ENCODE measurements around the gene SYNPO.

SYNPO gene

DNA sequence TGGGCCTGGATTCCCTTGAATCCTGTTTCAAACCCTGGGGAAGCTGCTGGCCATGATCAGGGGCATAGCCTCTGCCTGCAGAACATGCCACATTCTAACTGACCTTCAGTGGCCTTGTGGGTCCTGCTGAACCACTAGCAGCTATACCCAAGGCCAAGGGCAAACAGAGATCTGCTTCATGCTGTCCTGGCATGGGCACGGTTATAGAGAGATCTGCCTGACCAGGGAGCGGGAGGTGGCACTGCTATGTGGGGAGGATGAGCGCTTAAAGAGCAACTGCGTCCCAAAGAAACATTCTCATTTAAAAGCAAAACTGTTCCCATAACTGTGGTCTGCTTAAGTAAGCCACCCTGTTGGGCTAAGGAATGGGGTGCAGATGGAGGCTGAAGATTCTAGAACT, 36.5 kb upstream of the SYNPO start:
- no peak overlapping the region for H2AFZ ChIP-seq (ENCODE audit: low read depth, low read length, severe bottlenecking)
- no peaks in the 10 kb centered on the region for H3K79me2 ChIP-seq (ENCODE audit: insufficient read depth, low read length)
- no peak overlapping the region for H3K4me3 ChIP-seq (ENCODE audit: insufficient read depth, low read length, poor library complexity, severe bottlenecking)
- no peaks in the 10 kb centered on the region for H3K9me3 ChIP-seq (ENCODE audit: insufficient read depth, low read length)
- no peak overlapping the region for H3K27ac ChIP-seq (ENCODE audit: low read depth, low read length)
- no peak for TF ChIP-seq EZH2phosphoT487 (conservative IDR thresholded peaks at IDR 0.05; ENCODE audit: low read length)
- TF ChIP-seq, protein P1, sequence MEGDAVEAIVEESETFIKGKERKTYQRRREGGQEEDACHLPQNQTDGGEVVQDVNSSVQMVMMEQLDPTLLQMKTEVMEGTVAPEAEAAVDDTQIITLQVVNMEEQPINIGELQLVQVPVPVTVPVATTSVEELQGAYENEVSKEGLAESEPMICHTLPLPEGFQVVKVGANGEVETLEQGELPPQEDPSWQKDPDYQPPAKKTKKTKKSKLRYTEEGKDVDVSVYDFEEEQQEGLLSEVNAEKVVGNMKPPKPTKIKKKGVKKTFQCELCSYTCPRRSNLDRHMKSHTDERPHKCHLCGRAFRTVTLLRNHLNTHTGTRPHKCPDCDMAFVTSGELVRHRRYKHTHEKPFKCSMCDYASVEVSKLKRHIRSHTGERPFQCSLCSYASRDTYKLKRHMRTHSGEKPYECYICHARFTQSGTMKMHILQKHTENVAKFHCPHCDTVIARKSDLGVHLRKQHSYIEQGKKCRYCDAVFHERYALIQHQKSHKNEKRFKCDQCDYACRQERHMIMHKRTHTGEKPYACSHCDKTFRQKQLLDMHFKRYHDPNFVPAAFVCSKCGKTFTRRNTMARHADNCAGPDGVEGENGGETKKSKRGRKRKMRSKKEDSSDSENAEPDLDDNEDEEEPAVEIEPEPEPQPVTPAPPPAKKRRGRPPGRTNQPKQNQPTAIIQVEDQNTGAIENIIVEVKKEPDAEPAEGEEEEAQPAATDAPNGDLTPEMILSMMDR (IDR thresholded peaks at IDR 0.05; ENCODE audit: insufficient read depth, low read length, poor library complexity, severe bottlenecking): no peak
- H4K20me1 ChIP-seq (ENCODE audit: low read depth, low read length): no peaks in the 10 kb centered on the region
- no peaks in the 10 kb centered on the region for H3K9me2 ChIP-seq (replicated peaks; ENCODE audit: insufficient read depth, low read length)
- H3K9ac ChIP-seq (ENCODE audit: low read length): no peak overlapping the region
- H3K4me2 ChIP-seq (ENCODE audit: low read depth, low read length, poor library complexity, severe bottlenecking): no peak overlapping the region
- no peaks in the 10 kb centered on the region for H3F3A ChIP-seq (ENCODE audit: insufficient read depth)
- H3K36me3 ChIP-seq (ENCODE audit: low read length): no peaks in the 10 kb centered on the region
- no peaks in the 10 kb centered on the region for H3K27me3 ChIP-seq (ENCODE audit: low read length)

DNA sequence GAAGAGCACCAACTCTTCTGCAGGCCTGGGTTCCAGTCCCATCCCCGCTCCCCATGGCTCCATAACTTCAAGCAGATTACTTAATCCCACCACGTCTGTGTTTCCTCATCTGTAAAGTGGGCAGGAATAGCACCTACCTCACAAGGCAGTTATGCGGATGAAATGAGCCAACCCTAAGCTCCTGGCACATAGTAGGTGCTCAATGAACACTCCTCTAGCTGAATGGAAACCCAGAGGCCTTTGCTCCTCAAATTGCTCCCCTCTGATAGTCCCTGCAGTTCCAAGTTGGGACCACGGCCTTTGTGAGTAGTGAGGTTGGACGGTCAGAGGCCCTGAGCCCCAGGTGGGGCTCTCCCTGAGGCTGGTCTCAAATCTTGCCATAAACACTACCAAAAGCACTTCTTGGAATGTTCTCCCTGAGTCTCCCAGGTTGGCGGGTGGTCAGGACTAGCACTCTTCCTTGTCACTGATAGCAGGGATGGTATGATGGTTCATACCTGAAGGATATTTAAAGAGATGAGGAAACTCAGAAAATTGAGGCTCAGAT, 35.5 kb upstream of the SYNPO start:
- H3K9me2 ChIP-seq (replicated peaks; ENCODE audit: insufficient read depth, low read length): no peaks in the 10 kb centered on the region
- no peak overlapping the region for H3K9ac ChIP-seq (ENCODE audit: low read length)
- no peaks in the 10 kb centered on the region for H3K9me3 ChIP-seq (ENCODE audit: insufficient read depth, low read length)
- H3K27ac ChIP-seq (ENCODE audit: low read depth, low read length): no peak overlapping the region
- H3K4me2 ChIP-seq (ENCODE audit: low read depth, low read length, poor library complexity, severe bottlenecking): no peak overlapping the region
- no peaks in the 10 kb centered on the region for H3K36me3 ChIP-seq (ENCODE audit: low read length)
- no peak overlapping the region for H2AFZ ChIP-seq (ENCODE audit: low read depth, low read length, severe bottlenecking)
- TF ChIP-seq EZH2phosphoT487 (conservative IDR thresholded peaks at IDR 0.05; ENCODE audit: low read length): no peak
- TF ChIP-seq, protein P1 (IDR thresholded peaks at IDR 0.05; ENCODE audit: insufficient read depth, low read length, poor library complexity, severe bottlenecking): no peak
- no peaks in the 10 kb centered on the region for H3K79me2 ChIP-seq (ENCODE audit: insufficient read depth, low read length)
- no peaks in the 10 kb centered on the region for H3F3A ChIP-seq (ENCODE audit: insufficient read depth)
- H3K27me3 ChIP-seq (ENCODE audit: low read length): no peaks in the 10 kb centered on the region
- no peak overlapping the region for H3K4me3 ChIP-seq (ENCODE audit: insufficient read depth, low read length, poor library complexity, severe bottlenecking)
- H4K20me1 ChIP-seq (ENCODE audit: low read depth, low read length): no peaks in the 10 kb centered on the region

DNA sequence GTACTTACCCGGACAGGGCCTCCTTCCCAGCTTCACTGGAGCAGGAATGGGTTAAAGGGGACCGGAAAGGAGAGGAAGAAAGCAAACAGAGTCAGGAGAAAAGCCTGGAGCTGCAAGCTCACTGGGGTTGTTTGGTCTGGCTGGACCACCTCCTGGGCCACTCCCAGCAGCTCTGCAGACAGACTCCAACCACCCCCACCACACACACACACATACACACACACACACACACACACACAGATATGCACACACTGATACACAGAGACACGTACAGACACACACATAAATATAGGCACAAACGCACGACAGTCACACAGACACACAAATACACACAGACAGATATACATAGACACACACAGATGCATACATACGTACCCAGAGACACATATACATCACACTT, 34.9 kb upstream of the SYNPO start:
- no peaks in the 10 kb centered on the region for H3F3A ChIP-seq (ENCODE audit: insufficient read depth)
- H3K9me3 ChIP-seq (ENCODE audit: insufficient read depth, low read length): no peaks in the 10 kb centered on the region
- no peaks in the 10 kb centered on the region for H3K36me3 ChIP-seq (ENCODE audit: low read length)
- H3K9me2 ChIP-seq (replicated peaks; ENCODE audit: insufficient read depth, low read length): no peaks in the 10 kb centered on the region
- no peak for TF ChIP-seq EZH2phosphoT487 (conservative IDR thresholded peaks at IDR 0.05; ENCODE audit: low read length)
- no peak overlapping the region for H3K9ac ChIP-seq (ENCODE audit: low read length)
- H3K4me2 ChIP-seq (ENCODE audit: low read depth, low read length, poor library complexity, severe bottlenecking): no peak overlapping the region
- H3K27ac ChIP-seq (ENCODE audit: low read depth, low read length): no peak overlapping the region
- no peaks in the 10 kb centered on the region for H3K27me3 ChIP-seq (ENCODE audit: low read length)
- no peaks in the 10 kb centered on the region for H4K20me1 ChIP-seq (ENCODE audit: low read depth, low read length)
- no peaks in the 10 kb centered on the region for H3K79me2 ChIP-seq (ENCODE audit: insufficient read depth, low read length)
- H3K4me3 ChIP-seq (ENCODE audit: insufficient read depth, low read length, poor library complexity, severe bottlenecking): no peak overlapping the region
- H2AFZ ChIP-seq (ENCODE audit: low read depth, low read length, severe bottlenecking): no peak overlapping the region

DNA sequence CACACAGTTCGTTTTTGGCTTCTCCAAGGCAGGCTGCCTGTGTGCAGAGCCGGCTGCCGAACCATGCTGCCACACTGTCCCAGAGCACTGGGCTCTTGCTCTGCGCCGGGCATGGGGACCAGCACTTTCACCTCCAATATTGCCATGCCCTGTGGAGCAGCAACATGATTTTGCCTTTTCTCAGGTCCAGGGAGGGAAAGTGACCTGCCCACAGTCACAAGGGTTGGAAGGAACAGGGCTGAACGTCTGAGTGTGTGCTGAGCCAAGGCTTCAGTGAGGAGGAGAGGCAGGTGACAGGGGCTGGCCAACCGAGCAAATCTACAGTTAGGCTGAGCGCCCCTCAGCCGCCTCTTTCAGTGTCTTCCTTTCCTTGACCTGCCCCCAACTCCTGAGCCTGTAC, 34.0 kb upstream of the SYNPO start:
- H3K36me3 ChIP-seq (ENCODE audit: low read length): no peaks in the 10 kb centered on the region
- H3F3A ChIP-seq (ENCODE audit: insufficient read depth): no peaks in the 10 kb centered on the region
- H3K9me3 ChIP-seq (ENCODE audit: insufficient read depth, low read length): no peaks in the 10 kb centered on the region
- H4K20me1 ChIP-seq (ENCODE audit: low read depth, low read length): no peaks in the 10 kb centered on the region
- no peak overlapping the region for H3K9ac ChIP-seq (ENCODE audit: low read length)
- H3K4me2 ChIP-seq (ENCODE audit: low read depth, low read length, poor library complexity, severe bottlenecking): no peak overlapping the region
- no peak overlapping the region for H3K4me3 ChIP-seq (ENCODE audit: insufficient read depth, low read length, poor library complexity, severe bottlenecking)
- H3K27ac ChIP-seq (ENCODE audit: low read depth, low read length): no peak overlapping the region
- TF ChIP-seq, protein P1 (IDR thresholded peaks at IDR 0.05; ENCODE audit: insufficient read depth, low read length, poor library complexity, severe bottlenecking): no peak
- no peak for TF ChIP-seq EZH2phosphoT487 (conservative IDR thresholded peaks at IDR 0.05; ENCODE audit: low read length)
- no peaks in the 10 kb centered on the region for H3K9me2 ChIP-seq (replicated peaks; ENCODE audit: insufficient read depth, low read length)
- H2AFZ ChIP-seq (ENCODE audit: low read depth, low read length, severe bottlenecking): no peak overlapping the region
- no peaks in the 10 kb centered on the region for H3K27me3 ChIP-seq (ENCODE audit: low read length)
- no peaks in the 10 kb centered on the region for H3K79me2 ChIP-seq (ENCODE audit: insufficient read depth, low read length)
